Erythroblast (primary cell): ENCODE data around the gene HTATSF1.

ENCODE experiments used
- GATA1 ChIP-seq: IDR thresholded peaks from 2 replicates; pipeline ENCODE4 v1.6.1; 2011; ENCODE audit warnings: low read depth, mild to moderate bottlenecking, control low read depth, low read length, moderate library complexity
- POLR2A ChIP-seq: IDR thresholded peaks from 2 replicates; pipeline ENCODE4 v1.6.1; 2011; ENCODE audit warnings: mild to moderate bottlenecking, low read length

DNA sequence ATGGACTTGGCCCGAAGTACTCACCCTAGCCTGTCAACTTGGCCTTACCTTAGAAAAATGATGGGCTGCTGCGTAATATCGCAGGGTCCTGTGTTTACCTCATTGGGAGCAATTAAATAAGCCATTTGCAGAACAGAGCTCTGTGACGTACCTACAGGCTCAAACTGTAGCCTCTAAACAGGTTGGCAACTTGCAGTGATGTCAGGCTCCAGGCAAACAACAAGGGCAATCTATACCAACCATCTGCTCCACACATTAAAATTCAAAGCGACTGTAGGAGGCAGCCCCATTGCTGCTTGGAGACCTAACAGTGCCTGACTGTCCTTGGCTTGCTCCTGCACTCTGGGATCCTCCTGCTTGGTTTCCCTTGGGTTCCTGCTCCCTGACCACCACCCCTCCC, 51.8 kb downstream of the HTATSF1 start:
- no peak for TF ChIP-seq POLR2A
- no peak for TF ChIP-seq GATA1
